GM19463 (cell line): Measurements from ENCODE around the gene ZNF256.

Experiments used
- ATAC-seq: cut with Tn5 transposase; IDR thresholded peaks from one replicate; pipeline ENCODE4 v1.9.1; 2021; ENCODE audit warnings: mild to moderate bottlenecking, moderate library complexity; ENCODE audit not compliant: unreplicated experiment

The ZNF256 gene

GRCh38 chr19:57947419-57948134, at the start of gene ZNF256:
Gene ZNF256, minus strand, starts transcription at chr19:57947706. Its CDS starts 232 bp downstream, at chr19:57947474.
- peak; percentile 94 for ATAC-seq

- ATAC-seq: no peak
Measured at GRCh38 chr19:57992841-57993240, 45.3 kb upstream of the ZNF256 start.

DNA sequence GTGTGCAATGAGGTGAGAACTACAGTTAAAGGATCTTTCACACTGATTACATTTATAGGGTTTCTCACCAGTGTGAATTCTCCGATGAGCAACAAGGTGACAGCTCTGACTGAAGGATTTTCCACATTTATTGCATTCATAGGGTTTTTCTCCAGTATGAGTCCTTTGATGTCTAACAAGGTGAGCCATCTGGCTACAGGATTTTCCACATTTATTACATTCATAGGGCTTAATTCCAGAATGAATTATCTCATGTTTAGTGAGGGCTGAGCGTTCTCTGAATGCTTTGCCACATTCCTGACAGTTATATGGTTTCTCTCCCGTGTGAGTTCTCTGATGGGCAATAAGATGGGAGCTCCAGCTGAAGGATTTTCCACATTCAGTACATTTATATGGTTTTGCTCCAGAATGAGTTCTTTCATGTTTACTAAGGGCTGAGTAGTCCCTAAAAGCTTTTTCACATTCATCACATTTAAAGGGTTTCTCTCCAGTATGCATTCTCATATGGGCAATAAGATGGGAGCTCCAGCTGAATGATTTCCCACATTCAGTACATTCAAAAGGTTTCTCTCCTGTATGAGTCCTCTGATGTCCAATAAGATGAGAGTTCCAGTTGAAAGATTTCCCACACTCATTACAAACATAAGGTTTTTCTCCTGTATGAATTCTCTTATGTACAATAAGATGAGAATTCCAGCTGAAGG, 31.2 kb upstream of the ZNF256 start:
- no peak for ATAC-seq

GRCh38 chr19:57974434-57974833, 26.9 kb upstream of the ZNF256 start, which contains the start of gene C19orf18:
Gene C19orf18, minus strand, starts transcription at chr19:57974534. Its CDS starts 102 bp downstream, at chr19:57974432.
- no peak for ATAC-seq

DNA sequence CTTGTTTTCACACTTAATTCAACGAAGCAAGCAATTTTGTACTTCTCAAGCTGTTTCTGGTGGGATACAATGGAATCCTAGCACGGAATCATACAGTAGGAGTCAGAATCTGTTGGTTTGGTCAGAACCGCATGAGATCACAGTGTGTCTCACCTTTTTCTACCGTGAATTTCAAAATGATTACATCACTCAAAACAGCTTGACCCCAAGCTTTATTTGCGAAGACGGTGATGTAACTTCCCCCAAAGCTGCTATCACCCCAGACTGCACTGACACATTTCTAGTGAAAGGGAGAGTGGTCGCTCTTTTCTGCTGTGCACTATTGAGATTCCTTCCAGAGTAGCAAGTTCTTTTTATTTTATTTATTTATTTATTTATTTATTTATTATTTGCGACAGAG, 17.3 kb upstream of the ZNF256 start:
- no peak for ATAC-seq

- ATAC-seq: no peak
Measured at GRCh38 chr19:57961785-57962184, 14.3 kb upstream of the ZNF256 start.

- no peak for ATAC-seq
Measured at GRCh38 chr19:57954996-57955395, 7.5 kb upstream of the ZNF256 start.

DNA sequence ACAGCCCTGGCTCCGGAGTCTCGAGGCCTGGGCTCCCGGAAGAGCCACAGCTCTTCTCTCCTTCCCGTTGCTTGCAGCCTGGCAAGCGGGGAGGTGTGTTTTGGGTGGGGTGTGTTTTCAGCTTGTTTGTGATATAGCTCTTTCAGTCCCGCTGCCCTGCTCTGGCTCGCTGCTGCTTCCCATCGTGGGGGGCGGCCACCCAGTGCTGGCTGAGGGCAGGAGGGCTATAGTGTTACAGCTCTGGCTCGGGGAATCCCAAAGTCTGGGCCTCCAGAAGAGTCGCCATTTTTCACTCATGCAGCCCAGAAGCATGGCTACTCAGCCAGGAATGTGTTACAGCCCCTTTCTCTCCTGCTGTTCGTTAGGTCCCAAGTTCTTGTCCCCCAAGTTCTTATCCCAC, 2.2 kb upstream of the ZNF256 start:
- no peak for ATAC-seq

DNA sequence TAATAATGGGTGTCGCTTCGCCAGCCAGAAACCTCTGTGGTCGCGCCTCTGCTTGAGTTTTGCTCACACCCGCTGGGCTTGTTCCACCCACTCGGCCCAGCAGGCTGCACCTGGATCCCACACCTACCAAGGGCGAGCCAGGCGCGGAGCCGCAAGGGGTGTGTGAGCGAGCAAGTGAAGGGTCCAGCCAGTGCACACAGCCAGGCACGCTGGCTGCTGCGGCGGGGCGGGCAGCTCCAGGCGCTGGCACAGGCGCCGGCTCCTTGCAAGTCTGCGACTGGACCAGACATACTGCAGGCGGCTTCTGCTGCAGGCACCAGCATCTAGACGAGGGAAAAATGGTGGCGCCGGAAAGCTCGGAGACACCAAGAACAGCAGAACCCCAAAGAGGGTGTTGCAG, 1.8 kb upstream of the ZNF256 start:
- ATAC-seq: no peak

- no peak for ATAC-seq
Measured at GRCh38 chr19:57947088-57947418, 453 bp downstream of the ZNF256 start.

DNA sequence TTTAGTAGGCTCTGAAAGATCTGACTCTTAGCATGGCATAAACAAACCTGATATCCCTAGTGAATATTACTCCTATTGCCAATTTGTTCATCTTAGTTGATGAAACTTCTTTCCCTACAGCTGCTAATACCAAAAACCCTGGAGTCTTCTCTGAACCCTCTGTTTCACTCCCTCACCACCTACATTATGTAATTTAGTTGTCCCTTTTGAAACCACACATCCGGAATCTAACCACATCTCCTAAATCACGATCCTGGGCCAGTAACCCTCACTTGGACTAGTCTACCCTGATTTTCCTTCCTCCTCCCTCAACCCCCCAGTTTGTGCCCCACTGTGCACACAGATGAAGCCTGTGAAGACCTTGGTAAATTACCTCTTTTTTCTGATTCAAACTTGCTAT, 1.2 kb downstream of the ZNF256 start:
- ATAC-seq: no peak

- no peak for ATAC-seq
Measured at GRCh38 chr19:57941593-57941992, 5.9 kb downstream of the ZNF256 start.

DNA sequence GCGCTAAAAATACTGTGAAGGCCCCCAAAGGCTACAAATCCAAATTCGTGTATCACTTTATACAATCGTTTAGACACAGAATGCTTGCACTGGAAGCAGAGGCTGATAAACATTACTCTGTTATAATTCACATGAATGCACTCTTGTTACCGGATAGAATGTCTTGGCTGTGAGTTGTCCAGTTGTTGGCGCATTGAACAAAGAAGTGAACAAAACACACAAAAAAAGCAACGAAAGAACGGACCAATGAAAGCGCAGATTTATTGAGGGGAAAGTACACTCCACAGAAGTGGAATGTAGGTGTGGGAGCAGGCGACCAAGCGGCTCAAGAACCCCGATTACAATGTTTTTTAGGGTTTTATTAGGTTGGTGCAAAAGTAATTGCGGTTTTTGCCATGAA, 11.8 kb downstream of the ZNF256 start:
- no peak for ATAC-seq

GRCh38 chr19:57934820-57935665, 12.5 kb downstream of the ZNF256 start, which contains the start of gene ZNF418:
Gene ZNF418, minus strand, starts transcription at chr19:57935402. Its CDS starts 1,580 bp downstream, at chr19:57933822.
- ATAC-seq: no peak

DNA sequence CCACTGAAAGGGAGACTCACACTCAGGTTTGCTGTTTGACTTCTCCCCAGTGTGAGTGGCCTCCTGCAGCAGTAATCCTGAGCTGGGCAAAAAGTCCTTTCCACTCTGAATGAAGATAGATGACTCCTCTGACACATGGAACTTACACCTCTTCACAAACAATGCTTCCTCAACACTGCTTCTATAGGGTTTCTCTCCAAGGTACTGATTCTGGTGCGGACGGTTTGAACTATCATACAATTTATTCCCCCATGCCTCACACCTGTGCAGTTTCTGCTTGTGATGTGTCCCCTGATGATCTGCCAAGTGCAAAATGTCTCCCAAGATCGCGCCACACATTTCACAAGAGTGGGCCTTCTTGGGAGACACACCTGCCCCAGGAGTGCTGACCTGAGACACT, 19.9 kb downstream of the ZNF256 start:
- ATAC-seq: no peak

- ATAC-seq: peak; percentile 99
Measured at GRCh38 chr19:57916168-57916995, 31.1 kb downstream of the ZNF256 start, which contains the start of gene ZNF417. Gene ZNF417, minus strand, starts transcription at chr19:57916592. Its CDS starts 181 bp downstream, at chr19:57916411.

GRCh38 chr19:57914531-57914930, 33.0 kb downstream of the ZNF256 start:
- no peak for ATAC-seq

DNA sequence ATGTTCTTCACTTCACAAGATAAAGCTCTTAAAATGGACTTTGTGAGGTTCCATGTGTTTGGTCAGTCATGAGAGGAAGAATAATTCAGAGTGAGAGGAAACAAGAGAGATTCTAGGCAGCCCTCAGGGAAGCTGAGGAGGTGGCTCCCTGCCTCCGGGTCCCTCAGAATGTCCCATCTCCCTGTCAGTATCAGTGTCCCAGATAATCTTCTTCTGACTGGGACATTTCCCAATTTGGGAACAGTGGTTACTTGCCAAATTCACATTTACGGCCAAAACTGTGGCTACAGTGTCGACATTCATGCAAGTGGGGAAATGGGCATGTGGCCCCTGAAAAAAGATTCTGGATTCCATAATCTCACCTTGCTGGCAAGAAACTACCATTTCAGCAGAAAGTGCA, 40.1 kb downstream of the ZNF256 start:
- no peak for ATAC-seq

- no peak for ATAC-seq
Measured at GRCh38 chr19:57905258-57905657, 42.2 kb downstream of the ZNF256 start.

DNA sequence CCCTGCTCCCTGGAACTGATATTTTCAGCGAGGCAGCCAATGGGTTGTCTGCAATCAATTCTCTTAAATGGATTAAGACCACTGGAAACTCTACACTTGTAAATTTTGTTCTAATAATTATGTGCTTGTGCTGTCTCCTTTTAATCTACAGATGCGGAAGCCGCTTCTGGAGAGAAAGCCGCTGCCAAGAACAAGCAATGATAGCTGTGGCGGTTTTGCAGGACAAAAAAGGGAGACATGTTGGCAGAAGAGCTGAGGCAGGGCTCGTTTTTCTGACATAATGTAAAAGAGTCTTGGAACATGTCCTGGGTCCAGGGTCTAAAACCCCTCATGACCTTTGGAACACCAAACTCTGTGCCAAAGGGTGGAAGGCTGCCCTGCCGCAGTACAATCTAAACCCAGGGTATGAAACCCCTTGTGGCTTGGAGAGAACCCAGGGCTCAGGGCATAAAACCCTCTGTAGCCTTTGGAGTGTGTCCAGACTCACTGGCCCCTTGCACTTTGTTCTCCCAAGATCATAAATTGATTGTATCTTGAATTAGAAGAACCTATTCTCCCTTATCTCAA, 43.8 kb downstream of the ZNF256 start:
- no peak for ATAC-seq
